Transverse colon (tissue), 3 donors: ENCODE data around the gene BDKRB1.

Experiments
- CTCF ChIP-seq, 5 experiments: fragments of 200-600 bp in 3 of 5; fragments of 450-650 bp in 2 of 5; sonication (generic) in 3 of 5; IDR thresholded peaks; 1 replicate in 2 of 5; 2 replicates in 3 of 5; pipeline ENCODE4 v1.5.1; 2016 to 2017; ENCODE audit warnings: antibody characterized with exemption in 5 of 5, inconsistent platforms in 3 of 5, mild to moderate bottlenecking in 2 of 5, moderate library complexity in 1 of 5
- EP300 ChIP-seq: sonication (generic); formaldehyde crosslinking; IDR thresholded peaks from one replicate; pipeline ENCODE4 v1.6.1; 2017; ENCODE audit warnings: antibody characterized with exemption, low read depth
- POLR2A ChIP-seq: fragments of 450-650 bp; IDR thresholded peaks from one replicate; pipeline ENCODE4 v1.6.1; 2016; ENCODE audit warnings: antibody characterized with exemption, mild to moderate bottlenecking, moderate library complexity

- TF ChIP-seq CTCF (IDR thresholded peaks at IDR 0.05): no peak
- no peak for TF ChIP-seq POLR2A
- TF ChIP-seq EP300: no peak
These were observed 4.3 kb upstream of the BDKRB1 start for GRCh38 chr14:96251656-96252155.
